SK-N-SH (cell line): ENCODE results near the gene CPEB3. TPM values are rescaled to one million over a fixed set of nuclear protein-coding genes. Genes with fewer than 3 reads are reported as not detected.

Source experiments
- CTCF ChIA-PET: fragments of 300-600, 350-600 bp; formaldehyde crosslinking; extraction: SDS; loops from one replicate; lab custom pipeline; 2021; lab: Yijun Ruan, JAX
- POLR2A ChIA-PET: fragments of 350-600 bp; sonication (Branson Sonifier 250); formaldehyde crosslinking; extraction: SDS; loops from one replicate; lab custom pipeline; 2020; ENCODE audit warnings: antibody characterized with exemption, inconsistent platforms; lab: Yijun Ruan, JAX
- DNase-seq: peaks from one replicate; pipeline ENCODE4 v3.0.0; 2012
- H2AFZ ChIP-seq: fragments of 200-600 bp; sonication (generic); 2 replicates; pipeline ENCODE4 v1.8.1; 2016; ENCODE audit warnings: antibody characterized with exemption, mild to moderate bottlenecking, low read depth
- H3F3A ChIP-seq: fragments of 200-600 bp; sonication (generic); replicated peaks from 2 replicates; pipeline ENCODE3; 2016; ENCODE audit warnings: antibody characterized with exemption, mild to moderate bottlenecking; ENCODE audit not compliant: insufficient read depth
- H3K27ac ChIP-seq, 2 experiments: fragments of 200-500 bp in 1 of 2; fragments of 200-600 bp in 1 of 2; sonication (Bioruptor generic) in 1 of 2; sonication (generic), shearing (Covaris generic) in 1 of 2; 2 replicates each; pipeline versions ENCODE4 v1.5.1 to v1.6.1; 2014 to 2016; ENCODE audit warnings: low read depth in 2 of 2, inconsistent platforms in 1 of 2, low read length in 1 of 2, mild to moderate bottlenecking in 1 of 2, mixed read lengths in 1 of 2
- H3K27me3 ChIP-seq: fragments of 200-600 bp; sonication (generic), shearing (Covaris generic); 2 replicates; pipeline ENCODE4 v1.6.1; 2016; ENCODE audit warnings: mixed run types; ENCODE audit not compliant: insufficient read depth
- H3K36me3 ChIP-seq, 2 experiments: fragments of 200-500 bp in 1 of 2; fragments of 200-600 bp in 1 of 2; sonication (Bioruptor generic) in 1 of 2; sonication (generic) in 1 of 2; replicated peaks in 1 of 2; 2 replicates each; pipeline versions ENCODE3 to v1.5.1; 2014 to 2016; ENCODE audit warnings: low read length in 1 of 2, mild to moderate bottlenecking in 1 of 2; ENCODE audit not compliant: insufficient read depth in 2 of 2, control insufficient read depth in 1 of 2
- H3K4me1 ChIP-seq, 2 experiments: fragments of 200-500 bp in 1 of 2; fragments of 200-600 bp in 1 of 2; sonication (Bioruptor generic) in 1 of 2; sonication (generic), shearing (Covaris generic) in 1 of 2; 2 replicates each; pipeline versions ENCODE4 v1.5.1 to v1.6.1; 2014 to 2016; ENCODE audit warnings: low read depth in 1 of 2, low read length in 1 of 2, mixed run types in 1 of 2; ENCODE audit not compliant: insufficient read depth in 2 of 2, control insufficient read depth in 1 of 2
- H3K4me2 ChIP-seq: fragments of 200-600 bp; sonication (generic), shearing (Covaris generic); 2 replicates; pipeline ENCODE4 v1.6.1; 2017; ENCODE audit warnings: mixed run types
- H3K4me3 ChIP-seq, 2 experiments: fragments of 200-500 bp in 1 of 2; fragments of 200-600 bp in 1 of 2; sonication (Bioruptor generic) in 1 of 2; sonication (generic), shearing (Covaris generic) in 1 of 2; 2 replicates each; pipeline versions ENCODE4 v1.5.1 to v1.8.1; 2014 to 2016; ENCODE audit warnings: low read depth in 2 of 2, inconsistent platforms in 1 of 2, low read length in 1 of 2, mild to moderate bottlenecking in 1 of 2, mixed read lengths in 1 of 2, moderate library complexity in 1 of 2
- H3K79me2 ChIP-seq: fragments of 200-600 bp; sonication (generic); 2 replicates; pipeline ENCODE4 v1.8.1; 2017; ENCODE audit warnings: mild to moderate bottlenecking; ENCODE audit not compliant: insufficient read depth
- H3K9ac ChIP-seq: fragments of 200-600 bp; sonication (generic); 2 replicates; pipeline ENCODE4 v1.6.1; 2017; ENCODE audit warnings: mixed run types
- H3K9me2 ChIP-seq: fragments of 200-600 bp; sonication (generic); 2 replicates; pipeline ENCODE4 v1.6.1; 2017; ENCODE audit warnings: mixed run types
- H3K9me3 ChIP-seq: fragments of 200-600 bp; sonication (generic); 2 replicates; pipeline ENCODE4 v1.6.1; 2017; ENCODE audit warnings: mixed run types, mild to moderate bottlenecking, moderate library complexity
- H4K20me1 ChIP-seq: fragments of 200-600 bp; sonication (generic); 2 replicates; pipeline ENCODE4 v1.6.1; 2017; ENCODE audit warnings: mild to moderate bottlenecking, mixed run types; ENCODE audit not compliant: insufficient read depth
- CTCF ChIP-seq: fragments of 200-600 bp; sonication (generic); IDR thresholded peaks from 2 replicates; pipeline ENCODE4 v1.6.1; 2017; ENCODE audit warnings: antibody characterized with exemption, mild to moderate bottlenecking, moderate library complexity
- EZH2phosphoT487 ChIP-seq: fragments of 200-600 bp; sonication (generic); IDR thresholded peaks from 2 replicates; pipeline ENCODE4 v1.6.1; 2017; ENCODE audit warnings: low read depth, mixed run types, mild to moderate bottlenecking, antibody characterized with exemption, moderate library complexity, borderline replicate concordance
- FOSL2 ChIP-seq: IDR thresholded peaks from 2 replicates; pipeline ENCODE4 v1.4.0; 2012; ENCODE audit warnings: low read depth, mild to moderate bottlenecking, moderate library complexity, borderline replicate concordance
- FOXJ3 ChIP-seq: sonication (generic); formaldehyde crosslinking; IDR thresholded peaks from 2 replicates; pipeline ENCODE4 v1.5.1; 2020; ENCODE audit warnings: mild to moderate bottlenecking, missing genetic modification reagents
- FOXM1 ChIP-seq: IDR thresholded peaks from 2 replicates; pipeline ENCODE4 v1.4.0; 2012; ENCODE audit warnings: low read depth, mild to moderate bottlenecking
- GABPA ChIP-seq: IDR thresholded peaks from 2 replicates; pipeline ENCODE4 v1.4.0; 2012; ENCODE audit warnings: low read depth, mild to moderate bottlenecking
- GATA2 ChIP-seq: sonication (generic); formaldehyde crosslinking; IDR thresholded peaks from 2 replicates; pipeline ENCODE4 v1.5.0; 2020; ENCODE audit warnings: mild to moderate bottlenecking, missing genetic modification reagents
- JUND ChIP-seq: IDR thresholded peaks from 2 replicates; pipeline ENCODE4 v1.4.0; 2012
- MEF2A ChIP-seq: IDR thresholded peaks from 2 replicates; pipeline ENCODE4 v1.4.0; 2012; ENCODE audit warnings: low read depth, borderline replicate concordance
- MXI1 ChIP-seq: IDR thresholded peaks from 2 replicates; pipeline ENCODE4 v1.6.1; 2012; ENCODE audit warnings: mild to moderate bottlenecking, low read depth, low read length, improper control_type of control experiment
- NFIC ChIP-seq: IDR thresholded peaks from 2 replicates; pipeline ENCODE4 v1.4.0; 2012; ENCODE audit warnings: borderline replicate concordance
- NRF1 ChIP-seq: IDR thresholded peaks from 2 replicates; pipeline ENCODE4 v1.6.1; 2012; ENCODE audit warnings: low read depth, mild to moderate bottlenecking, low read length
- PBX3 ChIP-seq: IDR thresholded peaks from 2 replicates; pipeline ENCODE4; 2012
- RAD21 ChIP-seq: IDR thresholded peaks from 2 replicates; pipeline ENCODE4 v1.6.1; 2012; ENCODE audit warnings: mild to moderate bottlenecking, low read length
- RCOR1 ChIP-seq: fragments of 150-350 bp; IDR thresholded peaks from 2 replicates; pipeline ENCODE4 v1.6.1; 2017; ENCODE audit warnings: antibody characterized with exemption, low read length
- RFX5 ChIP-seq: IDR thresholded peaks from 2 replicates; pipeline ENCODE4 v1.6.1; 2012; ENCODE audit warnings: mild to moderate bottlenecking, improper control_type of control experiment, low read length
- SIN3A ChIP-seq: IDR thresholded peaks from 2 replicates; pipeline ENCODE4 v1.6.1; 2012; ENCODE audit warnings: low read depth, mild to moderate bottlenecking, low read length, moderate library complexity, borderline replicate concordance
- SMC3 ChIP-seq: IDR thresholded peaks from 2 replicates; pipeline ENCODE4 v1.6.1; 2012; ENCODE audit warnings: low read depth, low read length, improper control_type of control experiment
- YY1 ChIP-seq: IDR thresholded peaks from 2 replicates; pipeline ENCODE4 v1.4.0; 2012; ENCODE audit warnings: low read depth, mild to moderate bottlenecking
- WGBS: methylation state at CpG from one replicate; pipeline ENCODE4 v1.1.6; 2017; ENCODE audit warnings: low lambda C conversion rate; 5-methylcytosine and 5-hydroxymethylcytosine counted together
- polyA plus RNA-seq, 3 experiments: library from polyadenylated mRNA; depleted of rRNA; stranded (reverse); fragments of >200 nt; gene quantifications; 2 replicates each; pipeline ENCODE4 v1.2.3, GENCODE V29; 2012
- TF ChIP-seq, protein P1 (sequence below): IDR thresholded peaks from 2 replicates; pipeline ENCODE4 v1.4.0; 2012; ENCODE audit warnings: low read depth
- TF ChIP-seq, protein P2 (sequence below): IDR thresholded peaks from 2 replicates; pipeline ENCODE4 v1.4.0; 2012; ENCODE audit warnings: low read depth, borderline replicate concordance

The CPEB3 gene
- polyA plus RNA-seq, 1 of the 3 experiments (the other 2 are of a cell fraction), result 0.36 TPM

GRCh38 chr10:92305133-92306072, 14.5 kb upstream of the CPEB3 start:
- Histone ChIP-seq H3F3A (no peaks in the 10 kb centered on the region), H3K4me3 (no peak overlapping the region), H3K36me3 (peaks cover 0 to 16% of the 10 kb centered on the region in 2 experiments), H3K27me3 (no peaks in the 10 kb centered on the region), H4K20me1 (peaks cover 77% of the 10 kb centered on the region), H3K9ac (no peak overlapping the region), H3K4me2 (no peak overlapping the region)
- POLR2A ChIA-PET, result interaction anchor here (1.2 kb wide), 1 partner anchor 8 kb away, joined by 4 read pairs; no protein-coding TSS in a partner anchor
- WGBS, result 92% methylated on average over 13 of the region's 13 CpGs
- TF ChIP-seq, protein P1, sequence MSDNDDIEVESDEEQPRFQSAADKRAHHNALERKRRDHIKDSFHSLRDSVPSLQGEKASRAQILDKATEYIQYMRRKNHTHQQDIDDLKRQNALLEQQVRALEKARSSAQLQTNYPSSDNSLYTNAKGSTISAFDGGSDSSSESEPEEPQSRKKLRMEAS, result no peak
- TF ChIP-seq JUND (no peak), GATA2 (no peak), YY1 (no peak), NFIC (no peak), MXI1 (no peak), MEF2A (no peak), GABPA (no peak), SMC3 (no peak), PBX3 (no peak), FOSL2 (no peak), NRF1 (no peak), RFX5 (no peak)
- TF ChIP-seq, all 33 proteins: peak for 0
- Histone ChIP-seq H3K9me3 (no peaks in the 10 kb centered on the region), H3K9me2 (no peaks in the 10 kb centered on the region), H3K4me1 (peaks cover 0 to 18% of the 10 kb centered on the region in 2 experiments; a peak in 1 of 4 replicates), H3K27ac (no peak overlapping the region), H3K79me2 (peaks cover 100% of the 10 kb centered on the region), H2AFZ (no peak overlapping the region)
- no peak for DNase-seq
- CTCF ChIA-PET, result interaction anchor here (0.6 to 3.3 kb wide), 6 partner anchors 10 to 19 kb away, joined by 3 to 20 read pairs (median 3); no protein-coding TSS in a partner anchor

DNA sequence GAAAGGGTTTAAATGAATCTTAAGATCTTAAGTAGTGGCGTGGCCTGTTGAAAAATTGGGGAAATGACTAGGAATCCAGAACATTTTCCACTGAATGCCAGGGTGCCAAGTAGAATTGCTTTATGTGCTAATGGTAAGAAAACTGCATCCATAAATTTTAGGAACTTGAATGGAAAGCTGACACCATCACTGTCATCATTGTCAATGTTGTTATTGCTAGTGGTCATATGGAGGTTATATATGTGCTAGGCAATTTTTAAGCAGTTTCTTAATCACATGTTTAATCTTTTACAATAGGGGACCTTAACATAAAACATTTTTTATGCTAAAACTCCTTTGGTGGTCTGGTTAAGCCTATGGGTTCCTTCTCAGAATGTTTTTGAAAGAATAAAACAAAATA, 13.2 kb upstream of the CPEB3 start:
- Histone ChIP-seq H3K9me3 (no peaks in the 10 kb centered on the region), H4K20me1 (peaks cover 79% of the 10 kb centered on the region), H3F3A (no peaks in the 10 kb centered on the region), H3K4me1 (peaks cover 0 to 18% of the 10 kb centered on the region in 2 experiments; a peak in 1 of 4 replicates), H2AFZ (no peak overlapping the region), H3K4me3 (no peak overlapping the region), H3K9me2 (no peaks in the 10 kb centered on the region), H3K9ac (no peak overlapping the region), H3K36me3 (peaks cover 0 to 14% of the 10 kb centered on the region in 2 experiments), H3K27me3 (no peaks in the 10 kb centered on the region), H3K27ac (no peak overlapping the region), H3K4me2 (no peak overlapping the region), H3K79me2 (peaks cover 100% of the 10 kb centered on the region)
- WGBS, result 100% methylated on average over 1 of the region's 1 CpG
- CTCF ChIA-PET, result interaction anchor here (1.3 to 3.3 kb wide), 3 partner anchors 9 to 11 kb away, joined by 3 to 20 read pairs (median 4); no protein-coding TSS in a partner anchor
- POLR2A ChIA-PET, result interaction anchor here (1.2 kb wide), 1 partner anchor 10 kb away, joined by 4 read pairs; no protein-coding TSS in a partner anchor
- DNase-seq, result no peak
- no peak for TF ChIP-seq RAD21
- TF ChIP-seq GABPA, result no peak
- no peak for TF ChIP-seq SIN3A
- TF ChIP-seq NRF1, result no peak
- TF ChIP-seq FOXJ3 (CRISPR knock-in tag), result no peak
- no peak for TF ChIP-seq CTCF
- TF ChIP-seq SMC3, result no peak
- no peak for TF ChIP-seq GATA2
- TF ChIP-seq, protein P2, sequence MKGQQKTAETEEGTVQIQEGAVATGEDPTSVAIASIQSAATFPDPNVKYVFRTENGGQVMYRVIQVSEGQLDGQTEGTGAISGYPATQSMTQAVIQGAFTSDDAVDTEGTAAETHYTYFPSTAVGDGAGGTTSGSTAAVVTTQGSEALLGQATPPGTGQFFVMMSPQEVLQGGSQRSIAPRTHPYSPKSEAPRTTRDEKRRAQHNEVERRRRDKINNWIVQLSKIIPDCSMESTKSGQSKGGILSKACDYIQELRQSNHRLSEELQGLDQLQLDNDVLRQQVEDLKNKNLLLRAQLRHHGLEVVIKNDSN, result no peak
- no peak for TF ChIP-seq FOSL2
- TF ChIP-seq FOXM1, result no peak
- TF ChIP-seq RCOR1, result no peak
- no peak for TF ChIP-seq EZH2phosphoT487
